HCT116 (cell line): ENCODE data around the gene CLIC3. TPM values are rescaled to one million over a fixed set of nuclear protein-coding genes. Genes with fewer than 3 reads are reported as not detected.

Experiments used
- ATAC-seq: fragments of 200-7000 bp; cut with Tn5 transposase; 2 replicates; pipeline ENCODE4 v1.9.1; 2020; ENCODE audit warnings: mild to moderate bottlenecking, moderate library complexity
- Bru-seq: library from RNA; stranded (reverse); fragments of 400-500 nt; gene quantifications from one replicate; lab custom pipeline; 2021; lab: Mats Ljungman, UMichigan
- BruChase-seq, 2 experiments: library from RNA; stranded (reverse); fragments of 400-500 nt; gene quantifications; one replicate each; lab custom pipeline; 2021; lab: Mats Ljungman, UMichigan
- BruUV-seq: library from RNA; stranded (reverse); fragments of 400-500 nt; replicated peaks from 2 replicates; lab custom pipeline; 2021; lab: Mats Ljungman, UMichigan
- CTCF ChIA-PET: fragments of 300-600 bp; sonication (Branson Sonifier 250); formaldehyde crosslinking; loops from one replicate; lab custom pipeline; 2021; ENCODE audit warnings: antibody characterized with exemption; lab: Charles Lee
- POLR2A ChIA-PET: fragments of 300-600, 350-600 bp; sonication (Branson Sonifier 250); formaldehyde crosslinking; loops from one replicate; lab custom pipeline; 2021; ENCODE audit warnings: antibody characterized with exemption; lab: Charles Lee
- RAD21 ChIA-PET, 2 experiments: fragments of 300-600 bp; sonication (Branson Sonifier 250); formaldehyde crosslinking; loops; one replicate each; lab custom pipeline; 2023; ENCODE audit warnings: low total read pairs in 2 of 2; ENCODE audit not compliant: uncharacterized antibody in 2 of 2, unreplicated experiment in 2 of 2, low non-redundant PET in 1 of 2; lab: Charles Lee
- DNase-seq: peaks from one replicate; pipeline ENCODE4 v3.0.0-alpha.2; 2010; ENCODE audit warnings: low read depth, low spot score
- H2AFZ ChIP-seq: fragments of 200-600 bp; shearing (Covaris generic), sonication (generic); 2 replicates; pipeline ENCODE4 v1.6.1; 2017; ENCODE audit warnings: low read depth, mixed run types, mixed read lengths, antibody characterized with exemption, low read length; ENCODE audit not compliant: poor library complexity, severe bottlenecking
- H3K27ac ChIP-seq: 2 replicates; pipeline ENCODE4 v1.5.1; 2012; ENCODE audit warnings: low read depth, low read length
- H3K27me3 ChIP-seq: fragments of 200-600 bp; sonication (generic); 2 replicates; pipeline ENCODE4 v1.6.1; 2016; ENCODE audit warnings: mixed run types, low read length, mixed read lengths; ENCODE audit not compliant: insufficient read depth
- H3K36me3 ChIP-seq, 2 experiments: fragments of 200-500 bp in 1 of 2; fragments of 200-600 bp in 1 of 2; sonication (Bioruptor generic) in 1 of 2; sonication (generic) in 1 of 2; 2 replicates each; pipeline versions ENCODE4 v1.5.1 to v1.6.1; 2014 to 2016; ENCODE audit warnings: low read length in 2 of 2, inconsistent platforms in 1 of 2, mixed read lengths in 1 of 2, mixed run types in 1 of 2; ENCODE audit not compliant: insufficient read depth in 2 of 2, control insufficient read depth in 1 of 2
- H3K4me1 ChIP-seq, 2 experiments: fragments of 200-600 bp in 1 of 2; sonication (generic) in 1 of 2; 2 replicates each; pipeline versions ENCODE4 v1.5.1 to v1.6.1; 2012 to 2017; ENCODE audit warnings: low read length in 2 of 2, inconsistent platforms in 1 of 2, mild to moderate bottlenecking in 1 of 2, mixed read lengths in 1 of 2, mixed run types in 1 of 2, moderate library complexity in 1 of 2; ENCODE audit not compliant: insufficient read depth in 2 of 2, control insufficient read depth in 1 of 2
- H3K4me2 ChIP-seq: fragments of 200-600 bp; sonication (generic); 2 replicates; pipeline ENCODE4 v1.6.1; 2017; ENCODE audit warnings: mixed run types, low read length, mixed read lengths
- H3K4me3 ChIP-seq, 2 experiments: fragments of 200-600 bp in 1 of 2; sonication (generic) in 1 of 2; replicated peaks in 1 of 2; 2 replicates each; pipeline ENCODE4 v1.5.1; 2011 to 2016; ENCODE audit warnings: low read length in 2 of 2, control low read depth in 1 of 2, low read depth in 1 of 2, mild to moderate bottlenecking in 1 of 2, mixed read lengths in 1 of 2, mixed run types in 1 of 2
- H3K79me2 ChIP-seq: fragments of 200-600 bp; sonication (generic); 2 replicates; pipeline ENCODE4 v1.6.1; 2017; ENCODE audit warnings: mild to moderate bottlenecking, mixed run types, low read length, moderate library complexity, mixed read lengths; ENCODE audit not compliant: insufficient read depth
- H3K9ac ChIP-seq: fragments of 200-600 bp; sonication (generic); 2 replicates; pipeline ENCODE4 v1.6.1; 2016; ENCODE audit warnings: low read length, mixed read lengths
- H3K9me2 ChIP-seq: fragments of 200-600 bp; sonication (generic), shearing (Covaris generic); 2 replicates; pipeline ENCODE4 v1.6.1; 2017; ENCODE audit warnings: mixed run types, mild to moderate bottlenecking, moderate library complexity; ENCODE audit not compliant: insufficient read depth
- H3K9me3 ChIP-seq, 2 experiments: fragments of 200-500 bp in 1 of 2; fragments of 200-600 bp in 1 of 2; sonication (Bioruptor generic) in 1 of 2; sonication (generic) in 1 of 2; 2 replicates each; pipeline ENCODE4 v1.6.1; 2014 to 2017; ENCODE audit warnings: low read length in 2 of 2, mixed read lengths in 2 of 2, inconsistent platforms in 1 of 2, low read depth in 1 of 2, mild to moderate bottlenecking in 1 of 2, mixed run types in 1 of 2, moderate library complexity in 1 of 2; ENCODE audit not compliant: control insufficient read depth in 1 of 2, insufficient read depth in 1 of 2
- H4K20me1 ChIP-seq: fragments of 200-600 bp; sonication (generic), shearing (Covaris generic); 2 replicates; pipeline ENCODE4 v1.6.1; 2017; ENCODE audit warnings: mixed run types, mild to moderate bottlenecking, moderate library complexity; ENCODE audit not compliant: insufficient read depth
- POLR2AphosphoS5 ChIP-seq: IDR thresholded peaks from 2 replicates; pipeline ENCODE4 v1.6.1; 2011; ENCODE audit warnings: mild to moderate bottlenecking, low read depth, low read length, moderate library complexity
- SP1 ChIP-seq: IDR thresholded peaks from 2 replicates; pipeline ENCODE4 v1.6.1; 2012; ENCODE audit warnings: low read depth
- TCF7L2 ChIP-seq: IDR thresholded peaks from 2 replicates; pipeline ENCODE4 v1.7.0; 2011; ENCODE audit warnings: borderline replicate concordance, inconsistent platforms; ENCODE audit not compliant: insufficient read depth, insufficient read length; ENCODE audit errors: extremely low read depth
- YY1 ChIP-seq: IDR thresholded peaks from 2 replicates; pipeline ENCODE4 v1.6.1; 2011; ENCODE audit warnings: low read length, low read depth, moderate library complexity, mild to moderate bottlenecking; ENCODE audit not compliant: insufficient replicate concordance; ENCODE audit errors: extremely low read depth
- intact Hi-C: fragments of 100-400 bp; cut with micrococcal nuclease; formaldehyde crosslinking; loops from 2 replicates; pipeline ENCODE4 v1.10.0; 2022
- long read RNA-seq: library from polyadenylated mRNA; unstranded; transcript quantifications from one replicate; pipeline ENCODE4 v2.0.0, GENCODE V29; 2021; ENCODE audit not compliant: unreplicated experiment
- polyA plus RNA-seq: library from polyadenylated mRNA; unstranded; fragments of >200 nt; gene quantifications from 2 replicates; pipeline ENCODE4 v1.2.1, GENCODE V29; 2012; ENCODE audit warnings: missing spikeins
- total RNA-seq: library from RNA; stranded (reverse); gene quantifications from one replicate; pipeline ENCODE4 v1.2.1, GENCODE V29; 2021; ENCODE audit not compliant: unreplicated experiment
- TF ChIP-seq, protein P1 (sequence below): IDR thresholded peaks from 2 replicates; pipeline ENCODE4 v1.6.1; 2012
- TF ChIP-seq, protein P2 (sequence below): IDR thresholded peaks from 2 replicates; pipeline ENCODE4 v1.6.1; 2012

The CLIC3 gene, protein sequence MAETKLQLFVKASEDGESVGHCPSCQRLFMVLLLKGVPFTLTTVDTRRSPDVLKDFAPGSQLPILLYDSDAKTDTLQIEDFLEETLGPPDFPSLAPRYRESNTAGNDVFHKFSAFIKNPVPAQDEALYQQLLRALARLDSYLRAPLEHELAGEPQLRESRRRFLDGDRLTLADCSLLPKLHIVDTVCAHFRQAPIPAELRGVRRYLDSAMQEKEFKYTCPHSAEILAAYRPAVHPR
- total RNA-seq (8.4 TPM), Bru-seq, nascent RNA (percentile 21 among the genes with signal in this experiment), BruChase-seq, experiment 1, labeled RNA remaining after a 6-hour chase (percentile 26 among the genes with signal in this experiment), BruChase-seq, experiment 2, labeled RNA remaining after a 2-hour chase (percentile 35 among the genes with signal in this experiment)
- 14.0 and 15.3 TPM in 2 replicates for polyA plus RNA-seq
- long read RNA-seq, transcript CLIC3-203 (6 exons, 1,017 nt) = major isoform, 17 of 21 reads
- long read RNA-seq, partial matches to known transcripts = 2 of 21 reads
- long read RNA-seq, other reads (novel, unspliced or antisense) = 2 of 21 reads

DNA sequence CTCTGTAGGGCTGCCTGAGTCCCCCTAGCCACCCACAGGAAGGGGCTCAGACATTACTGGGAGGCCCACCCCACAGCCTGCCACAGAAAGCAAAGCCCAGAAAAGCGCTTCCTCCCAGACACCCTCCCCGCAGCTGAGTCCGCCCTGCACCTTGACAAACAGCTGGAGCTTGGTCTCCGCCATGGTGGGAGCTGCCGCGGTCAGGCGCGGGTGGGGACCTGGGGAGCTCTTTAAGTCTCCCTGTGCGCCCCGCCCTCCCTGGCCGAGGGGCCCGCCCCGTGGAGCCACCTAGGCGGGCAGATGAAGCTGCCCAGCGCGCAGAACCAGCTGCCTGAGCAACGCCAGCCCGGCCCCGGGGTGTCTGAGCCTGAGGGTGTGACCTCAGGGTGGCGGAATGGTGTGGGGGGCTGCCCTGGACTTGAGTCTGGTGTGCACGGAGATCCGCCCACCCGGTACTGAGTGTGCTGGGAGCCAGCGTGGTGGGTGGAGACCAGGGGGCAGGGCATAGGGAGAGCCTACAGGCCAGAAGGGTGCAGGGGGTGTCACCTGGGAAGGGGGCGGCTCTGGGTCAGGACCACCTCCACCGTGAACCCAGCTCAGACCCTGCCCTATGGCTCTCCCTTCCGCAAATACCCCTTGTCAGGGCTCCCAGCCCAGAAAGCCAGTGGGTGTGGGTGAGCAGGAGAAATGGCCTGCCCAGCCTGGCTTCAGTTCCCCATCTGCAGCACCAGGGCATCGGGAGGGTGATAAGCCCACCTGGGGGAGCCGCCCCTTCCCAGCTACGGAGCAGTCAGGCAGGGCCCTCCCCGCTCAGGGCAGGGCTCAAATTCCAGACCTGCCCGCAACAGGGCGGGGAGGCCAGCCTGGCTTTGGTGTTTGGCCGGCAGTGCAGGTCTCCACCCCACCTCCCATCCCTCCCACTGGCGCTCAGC lies at the start of gene CLIC3:
Gene CLIC3, minus strand, starts transcription at position 208 of the 932 bp plus-strand sequence. Its CDS starts 25 bp downstream, at position 183.
- RAD21 ChIA-PET = interaction anchor here in 1 of 2 experiments (0.6 to 1.1 kb wide), 2 partner anchors 49 to 596 kb away, joined by 3 read pairs; no protein-coding TSS in a partner anchor
- peak within 1 kb of the TSS; percentile 57 for H3K9ac ChIP-seq
- CTCF ChIA-PET = interaction anchor here (0.6 to 1.5 kb wide), 5 partner anchors 33 to 240 kb away, joined by 3 to 11 read pairs (median 3); partner anchors contain the start of gene NPDC1
- intact Hi-C loops = no loop called here
- peak within 1 kb of the TSS; percentile 40 to 56 for H3K4me3 ChIP-seq
- TF ChIP-seq TCF7L2 (peak; percentile 25), SP1 (no peak), POLR2AphosphoS5 (peak; percentile 58), YY1 (peak; percentile 19)
- TF ChIP-seq, protein P1, sequence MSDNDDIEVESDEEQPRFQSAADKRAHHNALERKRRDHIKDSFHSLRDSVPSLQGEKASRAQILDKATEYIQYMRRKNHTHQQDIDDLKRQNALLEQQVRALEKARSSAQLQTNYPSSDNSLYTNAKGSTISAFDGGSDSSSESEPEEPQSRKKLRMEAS = no peak
- TF ChIP-seq, protein P2, sequence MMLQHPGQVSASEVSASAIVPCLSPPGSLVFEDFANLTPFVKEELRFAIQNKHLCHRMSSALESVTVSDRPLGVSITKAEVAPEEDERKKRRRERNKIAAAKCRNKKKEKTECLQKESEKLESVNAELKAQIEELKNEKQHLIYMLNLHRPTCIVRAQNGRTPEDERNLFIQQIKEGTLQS = no peak
- TF ChIP-seq, all 23 proteins: peak for 3
- peaks cover 20% of the 10 kb centered on the region for H3K79me2 ChIP-seq
- H4K20me1 ChIP-seq = no peaks in the 10 kb centered on the region
- peaks cover 0 to 12% of the 10 kb centered on the region in 2 experiments; a peak in 2 of 4 replicates for H3K36me3 ChIP-seq
- no peaks in the 10 kb centered on the region for H3K9me3 ChIP-seq
- no peaks in the 10 kb centered on the region for H3K9me2 ChIP-seq
- DNase-seq = no peak
- no peak within 1 kb of the TSS for H2AFZ ChIP-seq
- POLR2A ChIA-PET = no interaction called here
- H3K27me3 ChIP-seq = no peaks in the 10 kb centered on the region
- BruUV-seq = no TSS peak
- H3K4me1 ChIP-seq = peaks cover 48 to 80% of the 10 kb centered on the region in 2 experiments
- H3K27ac ChIP-seq = peak within 1 kb of the TSS; percentile 95
- peak; percentile 56 for ATAC-seq
- peak within 1 kb of the TSS; percentile 88 for H3K4me2 ChIP-seq
